GM10248 (cell line): Measurements from ENCODE around the gene ITGBL1.

Experiments used
- CTCF ChIA-PET: fragments of 300-600 bp; sonication (Branson Sonifier 250); formaldehyde crosslinking; extraction: SDS; loops from one replicate; lab custom pipeline; 2021; ENCODE audit warnings: antibody characterized with exemption; lab: Yijun Ruan, JAX
- POLR2A ChIA-PET: fragments of 350-650 bp; sonication (Branson Sonifier 250); formaldehyde crosslinking; extraction: SDS; loops from one replicate; lab custom pipeline; 2020; ENCODE audit warnings: antibody characterized with exemption; lab: Yijun Ruan, JAX
- DNase-seq: peaks from one replicate; pipeline ENCODE4 v3.0.0; 2012; ENCODE audit errors: extremely low spot score
- TF ChIP-seq, protein P1 (sequence below): IDR thresholded peaks from 2 replicates; pipeline ENCODE4 v1.5.1; 2012; ENCODE audit warnings: mild to moderate bottlenecking, low read depth; ENCODE audit errors: extremely low read depth, missing control alignments, control extremely low read depth

ITGBL1 gene

DNA sequence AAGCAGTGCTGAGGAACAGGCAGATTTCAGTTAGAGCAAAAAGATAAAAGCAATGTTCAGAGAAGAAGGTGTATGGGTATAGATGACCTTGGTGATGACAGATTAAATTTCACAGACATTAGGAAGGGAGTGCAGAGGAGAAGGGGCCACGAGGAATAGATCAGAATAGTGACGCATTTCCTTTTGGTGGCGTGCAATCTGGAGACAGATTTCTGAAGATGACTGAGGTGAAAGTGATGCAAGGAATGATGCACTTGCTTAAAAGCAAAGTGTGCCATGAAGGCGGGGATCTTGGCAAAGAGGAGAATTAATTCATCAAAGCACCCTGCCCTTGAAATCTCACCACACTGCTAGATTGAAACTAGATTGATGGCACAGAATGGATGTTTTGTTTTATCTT lies 202.4 kb downstream of the ITGBL1 start:
- no peak for DNase-seq
- ChIA-PET POLR2A (no interaction called here), CTCF (no interaction called here)
- TF ChIP-seq, protein P1, sequence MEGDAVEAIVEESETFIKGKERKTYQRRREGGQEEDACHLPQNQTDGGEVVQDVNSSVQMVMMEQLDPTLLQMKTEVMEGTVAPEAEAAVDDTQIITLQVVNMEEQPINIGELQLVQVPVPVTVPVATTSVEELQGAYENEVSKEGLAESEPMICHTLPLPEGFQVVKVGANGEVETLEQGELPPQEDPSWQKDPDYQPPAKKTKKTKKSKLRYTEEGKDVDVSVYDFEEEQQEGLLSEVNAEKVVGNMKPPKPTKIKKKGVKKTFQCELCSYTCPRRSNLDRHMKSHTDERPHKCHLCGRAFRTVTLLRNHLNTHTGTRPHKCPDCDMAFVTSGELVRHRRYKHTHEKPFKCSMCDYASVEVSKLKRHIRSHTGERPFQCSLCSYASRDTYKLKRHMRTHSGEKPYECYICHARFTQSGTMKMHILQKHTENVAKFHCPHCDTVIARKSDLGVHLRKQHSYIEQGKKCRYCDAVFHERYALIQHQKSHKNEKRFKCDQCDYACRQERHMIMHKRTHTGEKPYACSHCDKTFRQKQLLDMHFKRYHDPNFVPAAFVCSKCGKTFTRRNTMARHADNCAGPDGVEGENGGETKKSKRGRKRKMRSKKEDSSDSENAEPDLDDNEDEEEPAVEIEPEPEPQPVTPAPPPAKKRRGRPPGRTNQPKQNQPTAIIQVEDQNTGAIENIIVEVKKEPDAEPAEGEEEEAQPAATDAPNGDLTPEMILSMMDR: no peak

GRCh38 chr13:101655435-101655834 lies 203.0 kb downstream of the ITGBL1 start:
- TF ChIP-seq, protein P1: no peak
- ChIA-PET CTCF (no interaction called here), POLR2A (no interaction called here)
- no peak for DNase-seq

- ChIA-PET POLR2A (no interaction called here), CTCF (no interaction called here)
- TF ChIP-seq, protein P1: no peak
- no peak for DNase-seq
Observed at GRCh38 chr13:101660711-101661110, 208.2 kb downstream of the ITGBL1 start.

GRCh38 chr13:101661839-101662238 lies 209.4 kb downstream of the ITGBL1 start:
- ChIA-PET POLR2A (no interaction called here), CTCF (no interaction called here)
- DNase-seq: no peak
- TF ChIP-seq, protein P1: no peak

DNA sequence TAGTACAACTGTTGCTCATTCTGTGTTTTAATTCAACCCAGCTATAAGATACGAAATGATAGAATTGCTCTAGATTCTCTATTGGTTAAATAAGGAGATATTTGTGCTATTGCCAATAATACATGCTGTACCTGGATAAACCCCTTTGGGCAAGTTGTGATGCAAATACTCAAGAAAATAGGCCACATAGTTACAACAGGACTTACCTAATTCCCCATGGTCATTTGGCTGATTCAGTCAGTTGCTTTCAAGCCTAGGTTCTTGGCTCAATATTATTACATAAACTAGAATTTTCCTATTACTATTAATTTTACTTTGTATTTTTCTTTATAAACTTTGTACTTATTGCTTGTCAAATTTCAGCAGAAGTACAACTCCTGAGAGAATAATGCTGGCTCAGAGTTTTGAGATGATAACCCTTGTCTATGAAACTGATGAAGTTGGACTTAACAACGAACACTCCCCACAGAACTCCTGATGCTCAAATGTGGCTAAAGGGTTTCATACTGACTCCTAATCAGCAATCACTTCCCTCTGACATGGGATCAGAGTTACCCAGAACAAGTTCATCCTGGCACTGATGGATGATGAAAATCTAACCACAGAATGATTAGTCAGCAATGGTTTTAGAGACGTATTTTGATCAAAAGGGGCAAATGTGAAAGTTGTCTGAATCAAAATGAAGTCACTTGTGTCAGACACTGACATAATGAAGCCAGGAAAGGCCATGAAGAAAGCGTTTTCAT lies 221.1 kb downstream of the ITGBL1 start:
- no peak for DNase-seq
- CTCF ChIA-PET: no interaction called here
- POLR2A ChIA-PET: no interaction called here
- TF ChIP-seq, protein P1: no peak

GRCh38 chr13:101681834-101682233 lies 229.4 kb downstream of the ITGBL1 start:
- TF ChIP-seq, protein P1: no peak
- DNase-seq: no peak
- ChIA-PET CTCF (no interaction called here), POLR2A (no interaction called here)
